WI38 (cell line): Measurements from ENCODE around the gene POPDC3.

Experiments used
- H3K4me3 ChIP-seq: 2 replicates; pipeline ENCODE4 v1.5.1; 2011; ENCODE audit warnings: low read depth, mild to moderate bottlenecking, control low read depth, low read length
- TF ChIP-seq, protein P1 (sequence below): IDR thresholded peaks from 2 replicates; pipeline ENCODE4 v1.5.1; 2012; ENCODE audit warnings: low read depth, mild to moderate bottlenecking, control low read depth, low read length

The POPDC3 gene

DNA sequence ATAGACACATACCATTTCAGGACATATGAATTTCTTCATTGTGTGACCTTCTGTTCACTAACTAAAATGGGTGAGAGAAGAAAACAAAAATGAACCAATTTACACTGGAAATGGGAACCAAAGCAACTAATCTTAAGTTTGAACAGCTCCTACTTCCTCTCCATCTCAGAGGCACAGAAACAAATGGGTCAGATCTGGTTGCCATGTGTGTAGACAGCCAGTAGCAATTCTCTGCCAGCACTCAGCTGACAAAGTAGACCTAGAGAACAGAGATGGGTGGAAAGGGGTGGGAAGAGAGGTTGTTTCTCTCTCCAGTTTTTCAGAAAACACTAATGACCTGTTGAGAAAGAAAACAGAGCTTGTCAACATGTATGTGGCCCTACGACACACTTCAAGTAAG lies 14.3 kb upstream of the POPDC3 start:
- TF ChIP-seq, protein P1, sequence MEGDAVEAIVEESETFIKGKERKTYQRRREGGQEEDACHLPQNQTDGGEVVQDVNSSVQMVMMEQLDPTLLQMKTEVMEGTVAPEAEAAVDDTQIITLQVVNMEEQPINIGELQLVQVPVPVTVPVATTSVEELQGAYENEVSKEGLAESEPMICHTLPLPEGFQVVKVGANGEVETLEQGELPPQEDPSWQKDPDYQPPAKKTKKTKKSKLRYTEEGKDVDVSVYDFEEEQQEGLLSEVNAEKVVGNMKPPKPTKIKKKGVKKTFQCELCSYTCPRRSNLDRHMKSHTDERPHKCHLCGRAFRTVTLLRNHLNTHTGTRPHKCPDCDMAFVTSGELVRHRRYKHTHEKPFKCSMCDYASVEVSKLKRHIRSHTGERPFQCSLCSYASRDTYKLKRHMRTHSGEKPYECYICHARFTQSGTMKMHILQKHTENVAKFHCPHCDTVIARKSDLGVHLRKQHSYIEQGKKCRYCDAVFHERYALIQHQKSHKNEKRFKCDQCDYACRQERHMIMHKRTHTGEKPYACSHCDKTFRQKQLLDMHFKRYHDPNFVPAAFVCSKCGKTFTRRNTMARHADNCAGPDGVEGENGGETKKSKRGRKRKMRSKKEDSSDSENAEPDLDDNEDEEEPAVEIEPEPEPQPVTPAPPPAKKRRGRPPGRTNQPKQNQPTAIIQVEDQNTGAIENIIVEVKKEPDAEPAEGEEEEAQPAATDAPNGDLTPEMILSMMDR: no peak
- no peak overlapping the region for H3K4me3 ChIP-seq

DNA sequence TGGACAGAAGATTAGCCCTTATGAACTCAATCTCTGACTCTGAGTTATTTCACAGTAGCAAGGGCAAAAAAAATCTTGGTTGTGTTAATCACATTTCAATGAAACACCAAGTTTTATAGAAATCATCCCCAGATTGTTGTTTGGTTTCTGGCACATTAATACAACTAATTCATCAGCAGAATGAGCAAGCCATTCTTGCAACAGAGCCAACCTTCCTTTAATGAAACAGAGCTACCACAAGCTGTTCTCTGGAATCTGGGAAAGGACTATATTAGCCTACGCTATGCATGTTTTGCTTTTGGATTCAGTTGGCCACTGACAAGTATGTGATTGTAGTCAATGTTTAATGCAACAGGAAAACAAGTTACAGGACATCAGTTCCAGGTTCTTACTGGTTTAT lies 13.8 kb upstream of the POPDC3 start:
- TF ChIP-seq, protein P1: no peak
- no peak overlapping the region for H3K4me3 ChIP-seq

DNA sequence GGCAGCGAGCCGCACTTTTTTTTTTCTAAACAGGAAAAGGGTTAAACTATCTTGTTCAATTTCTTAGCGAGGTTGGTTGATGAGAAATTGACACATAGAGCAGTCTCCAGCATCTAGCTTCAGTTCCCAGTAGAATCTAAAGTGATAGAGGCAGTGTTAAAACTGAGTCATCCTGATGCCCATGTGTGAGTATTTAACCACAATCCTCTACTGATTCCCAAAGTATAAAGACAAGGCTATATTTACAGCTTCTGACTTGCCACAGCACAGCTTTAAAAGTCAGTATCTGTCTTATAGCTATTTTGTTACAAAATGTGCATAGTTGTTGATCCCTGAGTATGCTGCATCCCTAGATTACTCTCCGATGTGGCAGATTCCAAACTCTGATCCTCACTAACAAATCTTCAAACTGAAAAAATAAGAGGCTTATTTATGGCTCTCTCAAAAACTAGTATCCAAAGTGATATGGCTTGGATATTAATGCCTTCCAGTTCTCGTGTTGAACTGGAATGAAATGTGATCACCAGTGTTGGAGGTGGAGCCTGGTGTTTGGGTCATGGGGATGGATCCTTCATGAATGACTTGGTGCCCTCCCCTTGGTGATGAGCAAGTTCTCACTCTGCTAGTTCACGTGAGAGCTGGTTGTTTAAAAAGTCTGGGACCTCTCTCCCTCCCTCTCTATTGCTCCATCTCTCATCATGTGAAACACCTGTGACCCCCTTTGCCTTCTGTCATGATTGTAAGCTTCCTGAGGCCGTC lies 13.1 kb upstream of the POPDC3 start:
- no peak overlapping the region for H3K4me3 ChIP-seq
- TF ChIP-seq, protein P1: no peak

DNA sequence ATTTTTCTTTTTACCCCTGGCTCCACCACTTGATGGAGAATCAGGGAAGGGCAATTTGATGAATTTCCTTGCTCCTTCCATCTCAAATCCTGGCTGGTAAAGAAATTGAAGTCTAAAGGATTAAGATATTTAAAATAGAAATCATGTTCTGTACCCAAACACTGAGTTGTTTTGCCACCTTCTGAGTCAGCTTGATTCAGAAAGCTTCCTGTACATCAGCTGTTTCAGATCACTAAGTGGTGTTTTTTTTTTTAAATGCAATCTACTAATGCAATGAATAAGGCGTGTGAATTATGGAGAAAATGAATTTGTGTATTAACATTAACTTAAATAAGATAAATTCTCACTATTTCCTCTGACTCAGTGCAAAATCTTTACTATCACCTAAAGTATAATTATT lies 11.5 kb upstream of the POPDC3 start:
- TF ChIP-seq, protein P1: no peak
- H3K4me3 ChIP-seq: no peak overlapping the region

DNA sequence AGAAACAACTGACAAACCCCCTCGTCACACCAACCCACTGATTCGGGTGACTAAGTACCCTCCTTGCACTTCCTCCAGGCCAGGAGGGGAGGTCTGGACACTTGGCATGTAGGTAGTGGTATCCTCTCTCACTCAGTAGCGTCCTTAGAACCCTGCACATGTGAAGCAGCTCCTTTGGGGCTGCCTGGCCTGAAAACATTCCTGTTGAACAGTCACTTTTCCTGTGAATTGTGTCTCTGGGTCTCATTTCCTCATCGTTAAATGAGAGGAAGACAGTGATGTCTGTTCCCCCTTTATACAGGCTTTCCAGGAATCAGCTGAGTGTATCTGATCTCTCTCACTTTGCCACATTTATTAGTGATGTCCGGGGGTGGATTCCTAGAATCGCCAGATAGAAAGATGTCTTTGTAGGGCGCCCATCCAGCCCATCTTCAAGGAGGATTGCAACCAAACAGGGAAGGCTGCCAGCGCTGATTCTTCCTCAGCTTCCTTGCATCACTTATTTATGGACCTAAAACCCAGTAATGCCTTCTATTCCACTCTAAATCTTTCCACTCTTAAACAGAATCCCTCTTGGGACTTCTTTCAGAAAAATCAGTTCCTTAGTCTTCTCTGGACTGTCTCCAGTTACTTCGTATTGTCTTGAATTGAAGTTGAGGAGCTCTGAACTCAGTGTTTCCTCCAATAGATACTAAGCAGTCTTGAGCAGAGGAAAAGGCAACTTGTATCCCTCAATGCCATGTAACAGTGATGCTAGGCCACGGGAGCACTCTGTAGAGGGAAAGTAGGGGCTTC lies 9.4 kb upstream of the POPDC3 start:
- no peak overlapping the region for H3K4me3 ChIP-seq
- TF ChIP-seq, protein P1: no peak

DNA sequence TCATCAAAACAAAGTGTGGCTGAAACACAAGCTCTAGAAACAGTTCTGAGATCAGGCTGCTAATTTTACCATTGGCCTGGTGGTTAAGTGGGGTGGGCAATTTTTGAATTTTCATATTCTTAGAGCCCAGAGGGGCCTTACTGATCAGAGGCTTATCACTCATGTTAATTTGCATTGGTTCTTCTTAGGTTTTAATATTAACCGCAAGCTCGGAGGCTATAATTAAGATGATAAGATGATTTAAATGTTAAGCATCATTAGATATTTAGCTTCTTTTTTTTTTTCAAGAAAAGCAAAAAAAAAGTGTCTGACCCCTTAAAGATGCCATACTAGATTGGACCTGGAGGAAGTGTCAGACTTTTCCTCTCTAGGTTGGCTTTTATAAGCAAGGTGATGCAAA lies 8.4 kb upstream of the POPDC3 start:
- no peak overlapping the region for H3K4me3 ChIP-seq
- TF ChIP-seq, protein P1: no peak

DNA sequence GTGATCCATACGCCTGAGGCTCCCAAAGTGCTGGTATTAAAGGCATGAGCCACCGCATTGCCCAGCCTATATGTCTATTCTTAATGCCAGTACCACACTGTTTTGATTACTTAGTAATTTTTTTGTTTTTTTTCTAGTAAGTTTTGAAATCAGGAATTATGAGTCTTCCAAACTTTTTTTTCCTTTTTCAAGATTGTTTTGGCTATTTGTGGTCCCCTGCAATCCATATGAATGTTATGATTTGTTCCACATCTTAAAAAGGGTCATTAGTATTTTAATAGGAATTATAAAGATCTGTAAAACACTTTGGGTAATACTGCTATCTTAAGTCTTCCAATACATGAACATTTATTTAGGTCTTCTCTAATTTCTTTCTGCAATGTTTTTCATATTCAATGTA lies 6.8 kb upstream of the POPDC3 start:
- H3K4me3 ChIP-seq: no peak overlapping the region
- TF ChIP-seq, protein P1: no peak
